Measurements from ENCODE around the gene CMTM4. TPM values are rescaled to one million over a fixed set of nuclear protein-coding genes. Genes with fewer than 3 reads are reported as not detected.
A peak's percentile ranks its signal among the peaks of the same experiment; 100 is the strongest.
"Not testable (repeated sequence)": the region's sequence is repeated elsewhere in the genome, so short reads cannot be mapped to it uniquely, and the experiment has no call there.

Gene CMTM4
- total RNA-seq, 1 experiment from 2014 or later = 18.9 TPM

DNA sequence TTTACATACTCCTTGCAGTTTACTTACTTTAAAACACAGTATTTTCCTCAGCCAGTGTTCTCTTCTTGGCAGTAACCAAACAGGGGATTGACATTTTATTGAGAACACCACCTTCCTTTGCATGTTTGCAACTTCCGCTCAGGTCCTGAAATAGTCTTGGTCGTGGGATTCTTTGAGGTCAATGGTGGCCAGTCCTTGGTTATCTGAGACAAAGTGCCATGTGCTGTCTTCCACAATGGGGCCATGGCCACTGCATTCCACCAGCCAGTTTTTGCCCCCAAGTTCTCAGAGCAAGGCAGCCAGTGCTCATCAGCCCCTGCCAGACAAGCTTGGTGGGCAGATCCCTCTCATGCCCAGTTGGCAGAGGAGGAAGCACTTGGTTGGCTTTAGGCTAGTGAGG, 22.9 kb downstream of the CMTM4 start:
- no peak for DNase-seq (ENCODE audit: low read depth)

DNA sequence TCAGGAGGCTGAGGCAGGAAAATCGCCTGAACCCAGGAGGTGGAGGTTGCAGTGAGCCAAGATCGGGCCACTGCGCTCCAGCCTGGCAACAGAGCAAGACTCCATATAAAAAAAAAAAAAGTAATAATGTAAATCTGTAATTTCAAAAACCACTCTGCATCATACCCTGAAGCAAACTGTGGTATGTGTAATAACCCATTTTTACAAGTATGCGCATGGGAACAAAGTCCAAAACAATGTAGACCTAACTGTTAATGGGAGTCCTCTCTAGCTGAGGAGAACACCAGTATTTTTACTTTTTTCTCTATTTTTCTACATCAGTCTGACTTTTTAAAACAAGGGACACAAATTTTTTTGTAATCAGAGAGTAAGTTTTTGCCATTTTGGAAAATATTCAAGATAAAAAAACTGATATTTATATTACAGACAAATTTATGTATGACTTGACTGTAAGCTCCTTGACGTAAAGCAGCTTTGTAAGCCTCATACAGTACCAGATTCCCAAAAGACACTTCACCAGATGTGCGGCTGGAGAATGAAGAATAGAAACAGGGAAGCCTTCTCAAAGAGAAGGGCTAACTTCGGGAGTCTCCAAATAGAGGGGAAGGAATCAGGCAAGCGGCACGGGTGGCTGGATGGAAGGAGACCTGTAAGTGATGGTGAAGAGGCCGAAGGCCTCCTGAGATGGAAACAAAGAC, 25.7 kb downstream of the CMTM4 start:
- no peak for DNase-seq (ENCODE audit: low read depth)

DNA sequence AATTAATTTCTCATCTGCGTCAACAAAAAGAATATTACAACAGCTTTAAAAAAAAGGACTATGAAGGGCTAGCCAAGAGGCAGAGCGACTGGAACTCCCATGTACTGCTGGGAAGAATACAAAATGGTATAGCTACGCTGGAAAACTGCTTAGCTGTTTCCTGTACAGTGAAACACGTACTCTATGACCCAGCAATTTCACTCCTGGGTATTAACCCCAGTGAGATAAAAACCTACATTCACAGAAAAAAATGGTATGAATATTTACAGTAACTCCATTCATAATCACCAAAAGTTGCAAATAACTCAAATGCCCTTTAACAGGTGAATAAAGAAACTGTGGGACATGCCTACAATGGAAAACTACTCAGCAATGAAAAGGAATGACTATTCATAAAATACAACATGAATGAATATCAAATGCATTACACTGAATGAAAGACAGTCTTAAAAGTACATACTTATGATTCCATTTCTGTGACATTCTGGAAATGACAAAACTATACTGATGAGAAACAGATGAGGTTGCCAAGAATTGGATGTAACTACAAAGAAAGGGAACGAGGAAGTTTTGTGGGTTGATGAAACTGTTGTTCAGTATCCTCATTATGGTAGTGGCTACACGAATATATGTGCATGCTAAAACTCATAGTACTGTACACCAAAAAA, 27.6 kb downstream of the CMTM4 start:
- DNase-seq (ENCODE audit: low read depth) = no peak

DNA sequence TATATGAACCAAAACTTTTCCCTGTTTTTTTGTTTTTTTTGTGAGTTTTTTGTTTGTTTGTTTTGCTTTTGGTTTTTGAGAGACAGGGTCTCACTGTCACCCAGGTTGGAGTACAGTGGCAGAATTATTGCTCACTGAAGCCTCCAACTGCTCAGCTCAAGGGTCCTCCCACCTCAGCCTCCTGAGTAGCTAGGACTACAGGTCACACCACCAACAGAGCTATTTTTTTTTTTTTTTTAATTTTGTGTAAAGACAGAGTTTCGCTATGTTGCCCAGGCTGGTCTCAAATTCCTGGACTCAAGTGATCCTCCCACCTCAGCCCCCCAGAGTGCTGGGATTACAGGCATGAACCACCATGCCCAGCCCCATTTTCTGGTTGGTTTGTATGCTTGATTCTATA, 28.6 kb downstream of the CMTM4 start:
- no peak for DNase-seq (ENCODE audit: low read depth)

DNA sequence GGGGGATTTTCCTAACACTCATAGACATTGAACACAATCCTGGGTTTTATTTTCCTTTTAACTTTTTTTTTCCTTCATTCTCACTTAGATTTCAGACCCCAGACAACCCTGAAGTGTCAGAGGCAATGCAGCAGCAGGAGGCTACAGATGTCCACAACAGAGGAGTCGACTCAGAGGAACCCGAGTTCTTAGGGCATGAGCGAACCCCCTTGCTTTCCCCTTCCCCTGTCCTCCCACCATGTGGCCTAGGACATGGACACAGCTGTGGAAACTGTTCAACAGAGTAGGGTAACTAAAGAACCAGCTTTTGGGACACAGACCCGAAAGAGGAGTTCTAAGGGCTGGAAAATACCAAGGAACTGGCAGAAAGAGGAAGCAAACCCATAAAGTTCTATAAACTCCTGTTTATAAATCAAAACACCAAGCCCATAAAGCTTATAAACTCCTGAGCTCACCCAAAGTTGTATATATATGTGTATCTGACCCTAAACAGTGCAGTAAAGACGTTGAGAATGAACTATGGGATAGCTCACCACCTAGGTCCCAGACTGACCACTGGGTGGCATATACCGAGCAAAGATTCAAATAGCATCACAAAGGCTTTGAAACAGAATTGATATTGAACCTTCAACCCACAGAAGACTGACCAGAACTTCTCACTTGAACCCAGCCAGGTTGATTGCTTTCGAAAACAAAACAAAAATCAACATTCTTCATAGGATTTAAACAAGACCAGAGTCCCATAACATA, 33.9 kb downstream of the CMTM4 start:
- DNase-seq (ENCODE audit: low read depth) = no peak

DNA sequence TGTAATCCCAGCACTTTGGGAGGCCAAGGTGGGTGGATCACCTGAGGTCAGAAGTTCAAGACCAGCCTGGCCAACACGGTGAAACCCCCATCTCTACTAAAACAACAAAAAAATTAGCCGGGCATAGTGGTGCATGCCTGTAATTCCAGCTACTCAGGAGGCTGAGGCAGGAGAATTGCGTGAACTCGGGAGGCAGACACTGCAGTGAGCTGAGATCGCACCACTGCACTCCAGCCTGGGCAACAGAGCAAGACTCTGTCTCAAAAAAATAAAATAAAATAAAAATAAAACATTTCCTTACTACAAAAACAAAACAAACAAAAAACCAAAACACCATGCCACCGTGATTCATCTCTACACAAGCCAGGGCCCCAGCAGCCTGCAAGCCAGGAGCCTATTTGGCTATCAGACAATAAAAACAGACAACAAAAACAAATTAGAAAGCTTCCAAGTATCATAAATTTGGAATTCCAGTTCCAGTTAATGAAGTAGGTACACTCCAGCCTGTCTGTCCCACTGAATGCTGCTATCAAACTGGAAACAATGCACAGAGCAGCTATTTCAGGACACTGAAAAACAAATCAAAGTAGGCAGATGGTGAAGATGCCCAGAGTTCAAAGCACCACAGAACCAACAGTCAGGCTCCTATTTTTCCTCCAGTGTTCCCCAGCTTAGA, 34.7 kb downstream of the CMTM4 start:
- not testable (repeated sequence) for DNase-seq (ENCODE audit: low read depth)

DNA sequence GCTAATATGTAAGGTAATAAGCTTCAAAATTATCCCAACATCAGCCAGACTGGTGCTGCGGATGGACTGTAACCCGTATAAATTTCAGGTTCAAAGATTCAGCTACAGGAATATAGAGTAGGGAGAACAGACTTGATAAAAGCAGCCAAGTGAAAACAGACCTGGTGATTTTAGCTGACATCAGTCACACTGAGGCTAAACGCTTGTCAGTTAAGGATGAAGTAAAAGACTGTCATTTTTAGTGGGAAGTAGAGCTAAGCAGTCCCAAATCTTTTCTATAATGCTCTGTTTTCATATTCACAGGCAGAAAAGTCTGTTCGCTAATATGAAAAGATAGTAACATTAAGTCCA, 35.4 kb downstream of the CMTM4 start:
- no peak for DNase-seq (ENCODE audit: low read depth)

DNA sequence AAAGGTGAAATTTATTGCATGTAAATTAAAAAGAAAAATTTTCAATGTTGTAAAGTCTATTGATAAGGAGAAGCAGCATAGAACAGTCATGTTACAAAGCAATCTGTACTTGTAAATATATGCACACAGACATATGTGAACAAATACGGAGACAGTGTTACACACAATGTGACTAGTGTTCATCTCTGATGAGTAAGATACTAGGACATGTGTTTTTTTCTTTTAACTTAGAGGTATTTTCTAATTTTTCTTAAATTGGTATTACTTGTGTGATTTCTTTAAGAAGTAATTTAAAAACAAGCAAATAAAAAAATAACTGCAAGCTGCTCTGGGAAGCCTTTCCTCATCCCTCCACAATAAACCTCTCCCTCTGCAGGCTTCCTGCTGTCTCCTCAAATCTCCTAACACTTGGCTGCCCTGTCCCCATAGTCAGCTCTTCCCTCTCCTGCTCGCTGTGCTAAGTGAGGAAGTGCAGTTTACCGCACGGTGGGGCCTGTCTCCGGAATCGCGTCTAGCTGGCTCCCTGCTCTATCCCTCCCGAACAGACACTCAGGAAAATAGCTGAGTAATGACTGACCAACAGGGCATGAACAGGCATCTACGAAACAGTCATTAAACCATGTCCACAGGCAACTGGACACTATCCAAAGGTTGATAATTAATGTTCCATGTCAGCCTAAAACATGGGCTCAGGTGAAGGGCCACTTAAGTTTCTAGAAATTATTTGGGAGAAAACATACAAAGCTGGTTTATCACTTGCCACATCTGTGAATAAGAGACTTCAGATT, 35.9 kb downstream of the CMTM4 start:
- DNase-seq (ENCODE audit: low read depth) = peak; percentile 83

DNA sequence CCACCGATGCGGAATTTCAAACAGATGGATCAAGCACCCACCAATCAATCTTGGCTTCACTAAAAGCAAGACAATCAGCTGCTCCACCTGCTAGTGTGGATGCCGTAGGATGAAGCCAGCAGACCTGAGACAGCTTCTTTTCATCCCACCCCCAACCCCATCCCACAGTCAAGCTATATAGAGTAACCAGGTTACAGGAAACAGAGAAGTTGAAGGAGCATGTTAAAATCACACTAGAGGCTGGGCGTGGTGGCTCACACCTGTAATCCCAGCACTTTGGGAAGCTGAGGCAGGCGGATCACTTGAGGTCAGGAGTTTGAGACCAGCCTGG, 37.7 kb downstream of the CMTM4 start:
- DNase-seq (ENCODE audit: low read depth) = no peak

DNA sequence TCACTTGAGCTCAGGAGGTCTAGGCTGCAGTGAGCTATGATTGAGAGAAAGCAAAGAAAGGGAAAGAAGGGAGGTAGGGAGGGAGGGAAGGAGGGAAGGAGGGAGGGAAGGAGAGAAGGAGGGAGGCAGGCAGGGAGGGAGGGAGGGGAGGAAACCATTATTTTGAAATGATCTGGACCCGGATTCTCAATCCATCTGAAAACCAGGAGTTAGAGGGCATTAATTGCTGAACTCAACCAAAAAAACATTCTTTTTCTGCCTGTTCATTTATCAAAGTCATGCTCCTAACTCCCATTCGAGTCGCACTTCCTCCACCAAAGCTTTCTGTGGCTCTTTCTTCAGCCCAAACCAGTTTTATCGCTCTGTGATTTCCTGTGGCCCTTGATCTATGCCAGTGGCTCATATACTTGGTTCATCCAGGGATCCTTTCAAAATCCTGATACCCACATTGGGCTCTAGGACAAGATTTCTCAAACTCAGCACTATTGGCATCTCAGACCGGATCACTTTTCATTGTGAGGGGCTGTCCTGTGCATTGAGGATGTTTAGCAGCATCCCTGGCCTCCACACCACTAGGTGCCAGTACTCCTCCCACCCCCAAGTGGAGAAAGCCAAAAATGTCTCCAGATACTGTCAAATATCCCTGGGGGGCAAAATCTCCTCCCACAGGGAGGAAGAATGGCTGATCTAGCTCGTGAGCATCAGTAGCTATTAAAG, 38.2 kb downstream of the CMTM4 start:
- no peak for DNase-seq (ENCODE audit: low read depth)

DNA sequence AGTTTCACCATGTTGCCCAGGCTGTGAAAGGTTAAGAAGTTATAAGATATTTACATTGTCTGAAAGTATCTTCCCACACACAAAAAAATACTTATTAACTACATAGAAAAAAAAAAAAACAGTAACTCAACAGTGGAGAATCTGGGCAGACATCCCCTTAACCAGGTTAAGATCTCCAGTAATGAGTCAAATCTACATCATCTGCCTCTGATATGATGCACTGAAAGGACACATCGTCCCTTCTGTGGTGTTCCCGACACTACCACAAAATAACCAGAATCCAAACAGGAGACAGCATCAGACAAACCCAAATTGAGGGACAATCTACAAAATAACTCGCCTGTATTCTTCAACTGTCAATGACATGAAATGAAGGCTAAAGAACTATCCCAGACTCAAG, 40.0 kb downstream of the CMTM4 start:
- no peak for DNase-seq (ENCODE audit: low read depth)

DNA sequence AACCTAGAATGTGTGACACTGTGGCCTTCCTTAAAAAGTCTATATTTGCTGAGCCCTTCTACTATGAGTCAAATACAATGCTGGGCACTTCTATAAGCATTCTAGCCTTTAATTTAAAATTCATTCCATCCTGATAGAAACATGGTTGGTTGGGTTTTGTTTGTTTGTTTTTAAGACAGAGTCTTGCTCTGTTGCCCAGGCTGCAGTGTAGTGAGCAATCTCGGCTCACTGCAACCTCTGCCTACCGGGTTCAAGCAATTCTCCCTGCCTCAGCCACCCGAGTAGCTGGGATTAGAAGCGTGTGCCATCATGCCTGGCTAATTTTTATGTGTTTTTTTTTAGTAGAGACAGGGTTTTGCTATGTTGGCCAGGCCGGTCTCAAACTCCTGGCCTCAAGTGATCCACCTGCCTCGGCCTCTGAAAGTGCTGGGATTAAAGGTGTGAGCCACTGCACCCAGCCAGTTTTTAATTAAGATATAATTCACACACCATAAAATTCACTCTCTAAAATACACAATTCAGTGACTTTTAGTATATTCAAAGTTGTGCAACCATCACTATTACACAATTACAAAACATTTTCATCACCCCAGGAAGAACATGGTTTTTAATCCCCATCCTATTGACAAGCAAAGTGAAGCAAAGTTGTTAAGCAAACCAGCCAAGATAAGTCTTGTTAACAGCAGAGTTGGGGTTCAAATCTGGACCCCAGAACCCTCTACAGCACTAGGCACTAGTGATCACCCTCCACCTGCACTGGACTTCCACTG, 42.8 kb downstream of the CMTM4 start:
- DNase-seq (ENCODE audit: low read depth) = no peak

DNA sequence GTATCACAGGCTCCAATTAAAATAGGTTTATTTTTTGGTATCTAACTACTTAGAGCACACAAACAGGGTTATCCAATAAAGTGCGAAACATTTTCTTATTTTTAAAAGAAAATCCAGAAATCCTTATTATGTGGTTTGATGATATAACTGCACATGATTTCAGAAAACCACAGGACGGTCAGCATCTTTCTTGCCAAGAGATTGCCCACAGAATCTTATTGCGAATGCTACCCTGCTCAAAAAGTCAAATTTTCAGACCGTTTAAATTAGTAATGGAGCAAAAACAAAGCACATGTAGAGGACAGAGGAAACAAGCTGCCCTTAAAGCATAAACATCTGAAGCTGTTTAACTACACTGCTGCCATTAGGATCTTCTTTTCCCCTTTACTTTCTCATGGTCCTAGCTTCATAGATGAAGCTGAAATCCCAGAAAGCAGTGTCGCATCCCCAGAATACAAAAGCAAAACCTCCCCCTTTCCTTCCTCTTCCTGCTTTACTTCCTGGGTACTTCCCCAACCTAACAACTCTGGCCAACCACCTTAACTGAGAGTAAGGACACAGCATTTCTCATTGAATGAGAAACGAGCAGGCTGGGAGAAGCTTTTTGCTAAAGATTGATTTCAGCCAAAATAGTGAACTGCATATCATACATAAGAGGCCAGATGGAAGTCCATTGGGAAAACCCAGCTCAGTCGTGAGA, 43.7 kb downstream of the CMTM4 start:
- no peak for DNase-seq (ENCODE audit: low read depth)

DNA sequence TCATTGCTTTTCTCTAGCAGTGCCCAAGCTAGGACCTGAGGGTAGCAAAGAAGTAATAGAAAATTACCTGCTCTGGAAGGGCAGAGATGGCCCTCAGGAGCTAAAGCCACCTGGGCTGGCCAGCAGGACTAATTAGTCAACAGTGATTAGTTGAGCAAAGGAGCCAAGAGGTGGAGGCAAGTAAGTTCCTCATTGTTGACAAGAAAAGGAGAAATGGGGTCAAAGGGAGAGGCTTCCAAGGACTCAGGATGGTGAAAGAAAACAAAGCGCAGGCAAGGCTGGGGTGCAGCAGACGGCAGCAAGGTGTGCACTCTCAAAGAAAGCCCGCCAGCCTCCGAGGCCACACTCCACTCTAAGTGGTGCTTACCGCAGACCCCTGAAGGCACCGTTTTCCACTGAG, 44.6 kb downstream of the CMTM4 start:
- DNase-seq (ENCODE audit: low read depth) = no peak

DNA sequence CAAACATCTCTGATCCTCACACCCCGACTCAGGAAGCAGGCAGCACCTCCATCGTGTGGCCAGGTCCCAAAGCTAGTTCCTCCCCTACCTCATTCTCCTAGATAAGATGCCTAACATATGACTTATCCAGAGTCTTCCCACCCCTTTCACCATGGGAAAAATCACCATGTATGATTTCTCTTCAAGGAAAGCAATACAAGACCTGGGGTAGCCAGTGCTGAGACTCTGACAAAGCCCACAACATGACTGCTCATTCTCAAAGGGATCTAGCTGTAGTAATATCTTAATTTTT, 45.1 kb downstream of the CMTM4 start:
- peak; percentile 14 for DNase-seq (ENCODE audit: low read depth)

DNA sequence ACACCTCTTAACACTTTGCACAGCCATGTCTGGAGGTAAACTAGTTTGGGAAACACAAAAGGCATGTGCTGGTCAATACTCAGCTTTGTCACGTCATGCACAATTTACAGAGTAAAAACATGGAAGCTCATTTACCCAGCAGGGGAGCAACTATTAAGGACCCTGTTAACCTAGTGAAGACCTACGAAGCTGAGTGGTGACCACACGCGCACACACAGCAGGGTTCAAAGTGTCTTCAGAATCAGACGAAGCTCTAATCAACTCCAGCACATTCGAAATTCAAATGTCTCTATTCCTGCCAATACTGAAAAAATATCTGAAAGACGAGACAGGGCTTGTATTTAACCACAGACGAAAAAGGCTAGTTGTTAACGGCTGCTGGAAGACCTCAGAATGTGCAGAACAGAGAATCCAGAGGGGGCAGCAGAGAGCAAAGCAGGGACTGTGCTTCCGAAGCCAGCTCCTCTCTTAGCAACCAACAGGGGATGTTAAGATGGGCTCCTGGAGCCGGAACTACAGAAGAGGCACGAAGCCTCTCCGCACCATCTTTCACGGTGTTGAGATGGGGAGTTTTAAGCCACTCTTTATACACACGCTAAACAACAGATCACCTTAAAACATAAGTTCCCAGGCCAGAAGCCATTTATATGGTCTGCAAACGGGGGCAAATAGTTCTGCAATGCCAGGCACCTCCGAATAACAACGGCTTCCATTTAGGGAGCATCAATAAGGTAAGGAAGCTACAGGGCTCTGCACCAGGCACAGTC, 45.7 kb downstream of the CMTM4 start:
- peak; percentile 81 for DNase-seq (ENCODE audit: low read depth)

DNA sequence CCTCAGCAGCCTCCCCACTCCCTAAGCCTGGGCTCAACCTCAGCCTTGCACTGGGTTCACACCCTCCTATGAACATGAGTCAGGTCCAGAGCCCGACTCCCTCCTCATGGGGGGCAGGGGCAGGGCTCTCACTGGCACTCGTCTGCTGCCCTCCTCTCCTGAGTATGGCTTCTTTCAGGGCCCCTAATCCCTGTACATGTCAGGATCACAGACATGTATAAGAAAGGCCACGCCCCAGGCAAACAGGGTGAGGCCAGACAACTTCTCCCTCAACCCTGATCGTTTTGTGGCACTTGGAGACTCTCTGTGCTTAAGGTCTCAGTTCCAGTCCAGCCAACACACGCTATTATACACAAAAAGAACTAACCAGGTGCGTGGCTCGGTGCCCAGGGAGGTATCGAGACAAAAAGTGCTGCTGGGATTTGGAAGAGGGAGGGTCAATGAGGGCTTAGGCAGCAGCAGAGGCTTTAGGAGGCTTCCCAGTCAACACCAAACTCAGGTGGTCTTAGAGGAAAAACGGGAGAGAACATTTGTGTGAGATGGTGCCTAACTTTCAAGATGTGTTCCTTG, 46.8 kb downstream of the CMTM4 start:
- DNase-seq (ENCODE audit: low read depth) = no peak

DNA sequence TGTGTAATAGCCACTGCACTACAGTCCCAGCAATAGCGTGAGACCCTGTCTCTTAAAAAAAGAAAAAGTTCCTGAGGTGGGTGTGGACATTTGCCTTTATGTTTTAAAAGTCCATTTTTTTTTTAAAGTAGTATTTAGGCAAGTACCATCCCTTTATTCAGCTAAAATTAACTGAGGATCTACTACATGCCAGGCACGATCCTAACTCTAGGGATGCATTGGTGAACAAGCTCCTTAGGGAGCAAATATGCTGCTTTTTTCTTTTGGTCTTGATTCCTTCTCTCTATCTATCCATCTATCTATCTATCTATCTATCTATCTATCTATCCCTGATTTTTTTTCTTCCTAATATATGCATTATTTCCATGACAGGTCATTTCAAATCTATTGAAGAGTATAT, 47.4 kb downstream of the CMTM4 start:
- DNase-seq (ENCODE audit: low read depth) = no peak

DNA sequence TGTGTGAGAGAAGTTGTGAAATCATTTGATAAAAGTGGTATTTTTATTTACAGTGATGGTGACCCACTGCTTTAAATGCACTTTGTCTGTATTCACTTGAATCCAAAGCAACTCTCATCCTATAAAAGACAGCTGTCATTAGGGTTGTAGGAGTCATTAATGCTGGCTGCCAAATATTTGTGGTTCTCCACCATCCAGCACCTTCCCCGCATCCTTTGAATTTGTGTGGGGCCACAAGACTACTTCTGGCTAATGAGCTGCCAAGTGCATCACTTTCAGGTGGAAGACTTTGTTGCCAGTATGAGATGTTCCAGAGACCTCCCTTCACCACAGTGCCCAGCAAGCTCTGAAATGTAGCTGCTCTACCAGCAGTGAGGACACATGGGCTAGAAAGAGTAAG, 48.7 kb downstream of the CMTM4 start:
- no peak for DNase-seq (ENCODE audit: low read depth)
